BJ (cell line): ENCODE data around the gene CTNND2. TPM values are rescaled to one million over a fixed set of nuclear protein-coding genes. Genes with fewer than 3 reads are reported as not detected.

Experiments used
- CTCF ChIA-PET: fragments of 350-600 bp; formaldehyde crosslinking; extraction: SDS; loops from one replicate; lab custom pipeline; 2021; ENCODE audit warnings: antibody characterized with exemption, inconsistent platforms; lab: Yijun Ruan, JAX
- POLR2A ChIA-PET: fragments of 300-600 bp; sonication (Branson Sonifier 250); formaldehyde crosslinking; extraction: SDS; loops from one replicate; lab custom pipeline; 2021; ENCODE audit warnings: antibody characterized with exemption; lab: Charles Lee
- DNase-seq: peaks from one replicate; pipeline ENCODE4 v3.0.0-alpha.2; 2011; ENCODE audit warnings: low read depth
- H3K27me3 ChIP-seq: 2 replicates; pipeline ENCODE4 v1.6.0; 2011; ENCODE audit warnings: low read length; ENCODE audit not compliant: control insufficient read depth, insufficient read depth
- H3K36me3 ChIP-seq: 2 replicates; pipeline ENCODE4 v1.5.1; 2011; ENCODE audit warnings: low read length; ENCODE audit not compliant: control insufficient read depth, insufficient read depth
- H3K4me3 ChIP-seq: 2 replicates; pipeline ENCODE4 v1.5.1; 2011; ENCODE audit warnings: low read depth, mild to moderate bottlenecking, control low read depth, low read length
- polyA plus RNA-seq: library from polyadenylated mRNA; depleted of rRNA; stranded (reverse); fragments of >200 nt; gene quantifications from 2 replicates; pipeline ENCODE4 v1.2.3, GENCODE V29; 2011
- TF ChIP-seq, protein P1 (sequence below): IDR thresholded peaks from 2 replicates; pipeline ENCODE4 v1.5.1; 2011; ENCODE audit warnings: low read depth, mild to moderate bottlenecking, control low read depth, inconsistent platforms, low read length, moderate library complexity; ENCODE audit not compliant: insufficient read depth

CTNND2 gene
- polyA plus RNA-seq, 1 experiment, result not detected

DNA sequence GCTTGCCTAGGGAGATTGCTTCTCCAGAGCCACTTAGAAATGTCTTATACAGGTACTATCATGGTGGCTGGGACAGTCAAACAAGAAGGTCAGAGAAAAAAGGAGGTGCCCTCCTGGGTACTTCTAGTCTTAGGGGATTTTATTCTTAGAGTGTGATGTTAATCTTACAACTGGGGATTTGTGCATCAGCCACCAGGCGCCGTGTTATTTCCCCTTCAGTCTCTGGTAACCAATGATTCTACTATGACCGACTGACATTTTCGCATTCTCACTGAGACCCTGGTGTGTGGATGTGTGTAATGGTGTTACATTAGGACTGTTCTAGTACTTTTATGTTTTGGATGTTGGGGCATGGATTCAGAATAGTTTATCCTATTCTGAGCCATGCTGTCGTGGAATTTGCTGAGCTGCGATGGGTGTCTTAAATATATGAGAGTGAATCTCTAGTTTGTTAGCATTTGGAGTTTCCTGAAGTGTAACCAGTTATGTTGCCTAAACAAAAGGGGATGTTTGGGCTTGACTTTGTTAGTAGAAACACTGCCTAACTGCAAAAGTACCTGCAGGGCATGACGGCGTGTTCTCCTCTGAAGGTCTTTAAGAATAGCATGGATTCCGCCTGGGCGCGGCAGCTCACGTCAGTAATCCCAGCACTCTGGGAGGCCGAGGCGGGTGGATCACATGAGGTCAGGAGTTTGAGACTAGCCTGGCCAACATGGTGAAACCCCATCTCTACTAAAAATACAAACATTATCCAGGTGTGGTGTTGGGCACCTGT lies 968.0 kb downstream of the CTNND2 start:
- no peak for DNase-seq
- Histone ChIP-seq H3K4me3 (no peak overlapping the region), H3K27me3 (peaks cover 8% of the 10 kb centered on the region), H3K36me3 (no peaks in the 10 kb centered on the region)
- ChIA-PET POLR2A (no interaction called here), CTCF (no interaction called here)
- TF ChIP-seq, protein P1, sequence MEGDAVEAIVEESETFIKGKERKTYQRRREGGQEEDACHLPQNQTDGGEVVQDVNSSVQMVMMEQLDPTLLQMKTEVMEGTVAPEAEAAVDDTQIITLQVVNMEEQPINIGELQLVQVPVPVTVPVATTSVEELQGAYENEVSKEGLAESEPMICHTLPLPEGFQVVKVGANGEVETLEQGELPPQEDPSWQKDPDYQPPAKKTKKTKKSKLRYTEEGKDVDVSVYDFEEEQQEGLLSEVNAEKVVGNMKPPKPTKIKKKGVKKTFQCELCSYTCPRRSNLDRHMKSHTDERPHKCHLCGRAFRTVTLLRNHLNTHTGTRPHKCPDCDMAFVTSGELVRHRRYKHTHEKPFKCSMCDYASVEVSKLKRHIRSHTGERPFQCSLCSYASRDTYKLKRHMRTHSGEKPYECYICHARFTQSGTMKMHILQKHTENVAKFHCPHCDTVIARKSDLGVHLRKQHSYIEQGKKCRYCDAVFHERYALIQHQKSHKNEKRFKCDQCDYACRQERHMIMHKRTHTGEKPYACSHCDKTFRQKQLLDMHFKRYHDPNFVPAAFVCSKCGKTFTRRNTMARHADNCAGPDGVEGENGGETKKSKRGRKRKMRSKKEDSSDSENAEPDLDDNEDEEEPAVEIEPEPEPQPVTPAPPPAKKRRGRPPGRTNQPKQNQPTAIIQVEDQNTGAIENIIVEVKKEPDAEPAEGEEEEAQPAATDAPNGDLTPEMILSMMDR, result no peak

- Histone ChIP-seq H3K4me3 (no peak overlapping the region), H3K36me3 (no peaks in the 10 kb centered on the region), H3K27me3 (peaks cover 8% of the 10 kb centered on the region)
- no peak for DNase-seq
- ChIA-PET CTCF (interaction anchor here (0.6 kb wide), 1 partner anchor 644 kb away, joined by 3 read pairs; no protein-coding TSS in a partner anchor), POLR2A (no interaction called here)
- TF ChIP-seq, protein P1, result no peak
Measured at GRCh38 chr5:10935536-10935935, 968.7 kb downstream of the CTNND2 start.

- DNase-seq, result no peak
- ChIA-PET POLR2A (no interaction called here), CTCF (interaction anchor here (0.6 to 1.2 kb wide), 3 partner anchors 10 to 643 kb away, joined by 3 to 4 read pairs (median 3); no protein-coding TSS in a partner anchor)
- Histone ChIP-seq H3K36me3 (no peaks in the 10 kb centered on the region), H3K4me3 (no peak overlapping the region), H3K27me3 (peaks cover 8% of the 10 kb centered on the region)
- TF ChIP-seq, protein P1, result no peak
Measured at GRCh38 chr5:10934783-10935355, 969.4 kb downstream of the CTNND2 start.

GRCh38 chr5:10933121-10933520 lies 971.1 kb downstream of the CTNND2 start:
- POLR2A ChIA-PET, result no interaction called here
- no peak for DNase-seq
- Histone ChIP-seq H3K4me3 (no peak overlapping the region), H3K36me3 (no peaks in the 10 kb centered on the region), H3K27me3 (peaks cover 8% of the 10 kb centered on the region)
- CTCF ChIA-PET, result no interaction called here
- TF ChIP-seq, protein P1, result no peak

DNA sequence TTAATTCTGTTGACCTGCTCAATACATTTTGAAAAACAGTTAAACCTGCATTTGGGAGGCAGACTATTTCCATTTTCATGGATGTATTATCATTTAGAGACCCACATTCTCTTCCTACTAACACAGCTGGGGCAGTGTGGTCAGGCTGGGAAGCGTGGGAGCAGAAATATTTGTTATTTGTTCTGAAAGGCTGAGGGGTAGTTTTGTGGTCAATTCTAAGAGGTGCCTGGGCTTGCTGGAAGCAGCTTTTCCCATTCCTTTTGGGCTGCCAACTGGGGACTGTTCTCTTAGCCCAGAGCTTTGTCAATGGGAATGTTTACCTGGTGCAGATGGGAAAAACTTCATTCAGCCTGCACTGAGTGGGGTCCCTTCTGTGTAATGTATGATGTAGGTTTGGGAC lies 971.8 kb downstream of the CTNND2 start:
- ChIA-PET CTCF (no interaction called here), POLR2A (no interaction called here)
- no peak for DNase-seq
- Histone ChIP-seq H3K4me3 (no peak overlapping the region), H3K36me3 (no peaks in the 10 kb centered on the region), H3K27me3 (peaks cover 6% of the 10 kb centered on the region; the same call in 1 of the 2 replicates)
- TF ChIP-seq, protein P1, result no peak
